Right ventricle myocardium inferior (tissue), 1 donor: Measurements from ENCODE around the gene CCDC183. TPM values are rescaled to one million over a fixed set of nuclear protein-coding genes. Genes with fewer than 3 reads are reported as not detected.
"Not testable (repeated sequence)": the region's sequence is repeated elsewhere in the genome, so short reads cannot be mapped to it uniquely, and the experiment has no call there.

Source experiments
- ATAC-seq: fragments of 200-7000 bp; cut with Tn5 transposase; one replicate; pipeline ENCODE4 v1.9.1; 2020; ENCODE audit warnings: mild to moderate bottlenecking, moderate library complexity
- DNase-seq: peaks from one replicate; pipeline ENCODE4 v3.0.0; 2021; ENCODE audit errors: missing footprints
- intact Hi-C: fragments of 100-400 bp; cut with DNase I; formaldehyde crosslinking; loops from one replicate; pipeline ENCODE4 v1.11.0; 2022
- long read RNA-seq: library from polyadenylated mRNA; unstranded; transcript quantifications from one replicate; pipeline ENCODE4 v2.0.0, GENCODE V29; 2021
- total RNA-seq: library from RNA; stranded (reverse); fragmentation: NEBNext Ultra II Directional; extraction: Animal tissue kit (Norgen Biotek cat#: 25700); gene quantifications from one replicate; pipeline ENCODE4 v1.2.1, GENCODE V29; 2021
- donor health status: DM: no; HTN: yes; CAD: no; lungs with severe emphysema.

The CCDC183 gene
- total RNA-seq, result 1.6 TPM
- long read RNA-seq, partial matches to known transcripts, result 1 of 4 reads
- long read RNA-seq, other reads (novel, unspliced or antisense), result 3 of 4 reads

- DNase-seq, result no peak
- no peak for ATAC-seq
- intact Hi-C loops, result no loop called here
These were observed at the start of gene CCDC183 for GRCh38 chr9:136796238-136796774. TSS of gene CCDC183 (plus strand) at chr9:136796338. CDS start at chr9:136796398, 60 bp downstream.

DNA sequence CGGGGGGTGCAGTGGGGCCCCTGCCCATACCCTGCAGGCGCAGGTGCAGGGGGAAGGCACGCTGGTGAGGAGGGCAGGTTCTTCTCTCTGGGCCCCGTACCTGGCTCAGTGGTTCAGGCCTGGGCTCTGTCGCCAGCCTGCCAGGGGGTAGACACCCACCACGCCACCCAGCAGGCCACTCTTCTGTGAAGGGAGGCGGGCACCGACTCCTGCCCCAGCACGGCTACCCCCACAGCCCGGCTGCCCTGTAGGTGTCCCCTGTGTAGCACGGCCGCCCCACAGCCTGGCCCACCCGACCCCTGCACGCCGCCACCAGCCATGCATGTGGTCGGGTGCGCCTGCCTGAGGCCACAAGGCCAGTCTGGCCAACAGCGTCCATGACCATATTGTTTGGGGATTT, 49.5 kb upstream of the CCDC183 start:
- peak; percentile 45 for DNase-seq
- intact Hi-C loops, result no loop called here
- no peak for ATAC-seq

GRCh38 chr9:136747161-136748060, 48.7 kb upstream of the CCDC183 start:
- ATAC-seq (no peak), DNase-seq (peak; percentile 47)
- intact Hi-C loops, result no loop called here

DNA sequence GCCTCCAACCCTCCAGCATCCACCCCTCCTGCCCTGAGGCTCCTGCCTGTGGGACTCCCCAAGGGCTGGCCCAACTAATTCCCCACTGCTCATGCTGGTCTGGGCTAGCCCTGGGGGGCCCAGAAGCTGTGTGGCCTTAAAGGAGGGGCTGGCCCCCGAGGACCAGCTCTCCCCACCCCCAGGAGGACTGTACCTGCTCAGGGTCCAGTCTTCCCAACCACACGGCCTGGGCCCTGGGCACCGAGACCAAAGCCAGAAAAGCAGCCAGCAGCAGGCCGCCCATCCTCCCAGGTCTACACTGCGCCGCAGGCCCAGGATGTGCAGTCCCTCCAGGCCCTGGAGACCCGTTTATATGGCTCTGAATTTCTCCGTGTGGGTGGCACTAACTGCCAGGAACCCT, 47.9 kb upstream of the CCDC183 start, which contains the start of gene LCN6:
TSS of gene LCN6 (minus strand) at position 325 of the 400 bp plus-strand sequence. CDS start at position 283, 42 bp downstream.
- ATAC-seq (peak; percentile 12), DNase-seq (no peak)
- intact Hi-C loops, result no loop called here

- DNase-seq (no peak), ATAC-seq (peak; percentile 51)
- intact Hi-C loops, result no loop called here
These were observed 47.2 kb upstream of the CCDC183 start for GRCh38 chr9:136748666-136749611.

DNA sequence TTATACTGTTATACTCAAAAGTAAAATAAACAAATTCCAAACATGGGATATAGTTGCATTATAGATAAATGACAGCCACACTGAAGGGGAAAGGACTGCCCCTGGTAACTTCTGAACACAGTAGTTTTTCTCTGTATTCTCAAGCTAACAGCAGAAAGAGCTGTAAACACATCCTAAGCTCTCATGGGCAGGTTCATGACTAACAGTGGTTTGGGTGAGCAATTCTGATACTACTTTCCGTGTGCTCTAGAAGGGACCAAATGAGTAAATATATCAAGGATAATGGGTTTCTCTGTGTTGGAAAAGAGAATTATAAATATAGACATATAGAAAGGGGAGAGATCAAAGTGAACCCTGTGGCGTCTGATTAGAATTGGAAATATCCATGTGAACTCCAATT, 45.6 kb upstream of the CCDC183 start:
- intact Hi-C loops, result no loop called here
- no peak for ATAC-seq
- DNase-seq, result no peak

- intact Hi-C loops, result no loop called here
- no peak for ATAC-seq
- no peak for DNase-seq
These were observed 44.9 kb upstream of the CCDC183 start for GRCh38 chr9:136751244-136751643.

GRCh38 chr9:136751814-136752213, 44.3 kb upstream of the CCDC183 start:
- DNase-seq, result no peak
- no peak for ATAC-seq
- intact Hi-C loops, result no loop called here

- DNase-seq, result no peak
- ATAC-seq, result no peak
- intact Hi-C loops, result no loop called here
These were observed 42.6 kb upstream of the CCDC183 start for GRCh38 chr9:136753371-136754058.

- no peak for ATAC-seq
- DNase-seq, result peak; percentile 25
- intact Hi-C loops, result no loop called here
These were observed 42.0 kb upstream of the CCDC183 start for GRCh38 chr9:136754059-136754572.

GRCh38 chr9:136754626-136755301, 41.4 kb upstream of the CCDC183 start:
- intact Hi-C loops, result no loop called here
- peak; percentile 39 for DNase-seq
- ATAC-seq, result no peak

GRCh38 chr9:136755302-136756133, 40.6 kb upstream of the CCDC183 start:
- DNase-seq, ATAC-seq: not testable (repeated sequence)

DNA sequence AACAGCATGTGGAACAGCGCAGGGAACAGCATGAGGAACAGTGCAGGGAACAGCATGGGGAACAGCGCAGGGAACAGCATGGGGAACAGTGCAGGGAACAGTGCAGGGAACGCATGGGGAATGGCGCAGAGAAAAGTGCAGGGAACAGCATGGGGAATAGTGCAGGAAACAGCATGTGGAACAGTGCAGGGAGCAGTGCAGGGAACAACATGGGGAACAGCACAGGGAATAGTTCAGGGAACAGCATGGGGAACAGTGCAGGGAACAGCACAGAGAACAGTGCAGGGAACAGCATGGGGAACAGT, 40.1 kb upstream of the CCDC183 start:
- ATAC-seq (no peak), DNase-seq (no peak)
- intact Hi-C loops, result no loop called here

More at GRCh38 chr9:136755302-136756133, 40.6 kb upstream of the CCDC183 start:
- intact Hi-C loops, result not testable (repeated sequence)

GRCh38 chr9:136756836-136757235, 39.3 kb upstream of the CCDC183 start:
- ATAC-seq, result no peak
- DNase-seq, result peak; percentile 16
- intact Hi-C loops, result no loop called here

DNA sequence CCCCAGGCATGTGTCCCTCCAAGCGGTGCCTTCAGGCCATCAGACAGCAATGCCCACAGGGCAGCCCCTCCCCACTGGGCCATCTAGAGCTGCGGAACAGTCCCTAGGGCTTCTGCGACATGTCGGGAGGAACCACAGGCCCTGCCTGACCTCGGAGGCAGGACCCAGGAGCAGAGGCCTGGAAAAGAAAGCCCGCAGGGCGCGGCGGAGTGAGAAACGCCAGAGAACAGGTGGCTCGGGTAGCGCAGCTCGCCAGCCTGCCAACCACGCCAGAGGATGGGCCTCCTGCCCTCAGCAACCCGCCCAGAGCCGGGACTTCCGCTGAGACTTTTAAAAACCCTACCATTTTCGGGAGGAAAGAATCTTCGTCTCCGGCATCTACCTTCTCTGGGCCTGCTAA, 38.8 kb upstream of the CCDC183 start:
- no peak for DNase-seq
- no peak for ATAC-seq
- intact Hi-C loops, result no loop called here

DNA sequence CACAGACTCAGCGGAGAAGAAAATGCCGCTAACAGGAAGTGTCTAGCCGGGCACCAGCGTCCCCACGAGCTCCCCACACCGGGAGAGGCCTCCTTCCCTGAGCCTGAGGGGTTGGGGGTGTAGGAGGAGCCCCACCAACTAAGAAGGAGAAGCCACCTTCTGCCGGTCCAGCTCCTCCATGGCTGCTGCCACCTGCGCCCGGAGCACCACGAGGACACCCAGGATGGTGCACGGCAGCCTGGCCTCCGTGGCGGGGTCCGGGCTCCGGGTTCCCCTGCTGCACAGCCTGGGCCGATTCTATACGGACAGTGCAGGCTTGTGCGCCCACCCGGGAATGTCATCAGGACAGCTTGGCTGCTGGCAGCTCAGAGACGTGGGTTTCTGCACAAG, 38.4 kb upstream of the CCDC183 start:
- no peak for ATAC-seq
- no peak for DNase-seq
- intact Hi-C loops, result no loop called here

DNA sequence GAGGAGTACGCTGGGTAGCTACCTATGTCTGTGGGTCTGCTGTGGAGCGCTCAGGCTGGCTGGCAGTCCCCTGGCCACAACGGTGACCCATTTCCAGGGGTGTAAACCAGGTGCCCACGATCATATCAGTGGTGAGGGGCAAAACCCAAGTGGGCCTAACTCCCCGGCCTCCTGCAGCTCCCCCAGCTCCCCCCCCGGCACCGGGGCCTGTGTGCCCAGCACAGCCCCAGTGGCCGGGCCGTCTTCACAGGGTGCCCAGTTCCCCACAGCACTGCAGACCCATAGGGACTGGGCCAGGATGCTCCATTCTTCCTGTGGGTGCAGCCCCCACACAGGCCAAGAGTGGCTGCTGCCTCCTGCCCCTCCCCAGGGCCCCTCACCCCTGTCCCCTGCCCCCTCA, 37.1 kb upstream of the CCDC183 start:
- ATAC-seq (no peak), DNase-seq (no peak)
- intact Hi-C loops, result no loop called here
